Activated CD4-positive, alpha-beta T cell treated with anti-CD3 and anti-CD28 coated beads, Interleukin-10, Interleukin-2, amounts not matched to agents 100 ng/mL and 50 ng/mL, durations not matched to agents 16 hours and 8 hours (primary cell): ENCODE results near the gene TANGO6.
"Not testable (repeated sequence)": the region's sequence is repeated elsewhere in the genome, so short reads cannot be mapped to it uniquely, and the experiment has no call there.

Source experiments
- DNase-seq: peaks from one replicate; pipeline ENCODE4 v3.0.0-alpha.2; 2020

The TANGO6 gene

GRCh38 chr16:69123910-69124309, 280.6 kb downstream of the TANGO6 start:
- peak; percentile 65 for DNase-seq

GRCh38 chr16:69124406-69124805, 281.1 kb downstream of the TANGO6 start:
- DNase-seq: not testable (repeated sequence)

- not testable (repeated sequence) for DNase-seq
Observed at GRCh38 chr16:69124961-69125360, 281.6 kb downstream of the TANGO6 start.

GRCh38 chr16:69126221-69126620, 282.9 kb downstream of the TANGO6 start:
- DNase-seq: no peak

- not testable (repeated sequence) for DNase-seq
Observed at GRCh38 chr16:69126801-69127200, 283.5 kb downstream of the TANGO6 start.

- no peak for DNase-seq
Observed at GRCh38 chr16:69127966-69128510, 284.7 kb downstream of the TANGO6 start.

- no peak for DNase-seq
Observed at GRCh38 chr16:69130461-69130860, 287.1 kb downstream of the TANGO6 start.

GRCh38 chr16:69131167-69131838, 288.0 kb downstream of the TANGO6 start:
- no peak for DNase-seq

GRCh38 chr16:69131839-69132423, 288.6 kb downstream of the TANGO6 start:
- DNase-seq: peak; percentile 86

- peak; percentile 90 for DNase-seq
Observed at GRCh38 chr16:69132424-69133252, 289.3 kb downstream of the TANGO6 start, which contains the start of the genes CHTF8 and UTP4. Gene CHTF8, minus strand, starts transcription at chr16:69132588. Its CDS starts 11,130 bp downstream, at chr16:69121458. Gene UTP4, plus strand, starts transcription at chr16:69132649. Its CDS starts 811 bp downstream, at chr16:69133460.

GRCh38 chr16:69133373-69133954, 290.1 kb downstream of the TANGO6 start:
- peak; percentile 38 for DNase-seq
